ENCODE measurements around the gene DCTPP1. TPM values are rescaled to one million over a fixed set of nuclear protein-coding genes. Genes with fewer than 3 reads are reported as not detected.

Gene DCTPP1
- total and polyA plus RNA-seq, 2 donors from 2014 or later, result 39.1 to 64.7 TPM

GRCh38 chr16:30409125-30410060 lies 20.4 kb downstream of the DCTPP1 start:
- H3K27ac ChIP-seq (ENCODE audit: low read depth in 2 of 2, low read length in 2 of 2), result peak overlapping the region in 1 of 2 donors; percentile 30

GRCh38 chr16:30407804-30408534 lies 21.9 kb downstream of the DCTPP1 start:
- H3K9ac ChIP-seq (ENCODE audit: low read length in 3 of 3), result peak overlapping the region; percentile 15 to 42 (median 26)
- H3K36me3 ChIP-seq (ENCODE audit: control insufficient read depth in 2 of 3, insufficient read depth in 3 of 3, low read length in 3 of 3), result peaks cover 0 to 2% (median 0%) of the 10 kb centered on the region in 3 donors
- FAIRE-seq (no peak), DNase-seq (no peak)
- H3K4me1 ChIP-seq (ENCODE audit: control insufficient read depth in 2 of 3, insufficient read depth in 2 of 3, low read depth in 1 of 3, low read length in 3 of 3), result peaks cover 0 to 17% (median 14%) of the 10 kb centered on the region in 3 donors
- no peak for TF ChIP-seq CTCF (IDR thresholded peaks at IDR 0.05; ENCODE audit: borderline replicate concordance, extremely low read depth, insufficient read depth)
- intact Hi-C loops (cut with DNase I), result no loop called here
- no peaks in the 10 kb centered on the region for H3K27me3 ChIP-seq (ENCODE audit: control insufficient read depth, insufficient read depth, low read length)
- H3K9me3 ChIP-seq (ENCODE audit: control insufficient read depth in 2 of 3, insufficient read depth in 1 of 3, low read length in 3 of 3), result no peaks in the 10 kb centered on the region
- peak overlapping the region; percentile 77 to 88 for H3K27ac ChIP-seq (ENCODE audit: low read depth in 2 of 2, low read length in 2 of 2)
- peak overlapping the region; percentile 61 to 65 (median 65) for H3K4me3 ChIP-seq (ENCODE audit: low read length in 3 of 3)

More at GRCh38 chr16:30409125-30410060, 20.4 kb downstream of the DCTPP1 start:
- no peak for FAIRE-seq
- Histone ChIP-seq H3K27me3 (ENCODE audit: control insufficient read depth, insufficient read depth, low read length) (no peaks in the 10 kb centered on the region), H3K9ac (ENCODE audit: low read length in 3 of 3) (peak overlapping the region in 1 of 3 donors; percentile 43), H3K4me3 (ENCODE audit: low read length in 3 of 3) (peak overlapping the region in 1 of 3 donors; percentile 25), H3K9me3 (ENCODE audit: control insufficient read depth in 2 of 3, insufficient read depth in 1 of 3, low read length in 3 of 3) (no peaks in the 10 kb centered on the region), H3K4me1 (ENCODE audit: control insufficient read depth in 2 of 3, insufficient read depth in 2 of 3, low read depth in 1 of 3, low read length in 3 of 3) (peaks cover 0 to 25% (median 17%) of the 10 kb centered on the region in 3 donors), H3K36me3 (ENCODE audit: control insufficient read depth in 2 of 3, insufficient read depth in 3 of 3, low read length in 3 of 3) (peaks cover 0 to 5% (median 4%) of the 10 kb centered on the region in 3 donors)
- DNase-seq, result peak; percentile 93 to 96 (median 94)
- TF ChIP-seq CTCF (IDR thresholded peaks at IDR 0.05; ENCODE audit: borderline replicate concordance, extremely low read depth, insufficient read depth), result peak; percentile 96
- intact Hi-C loops (cut with DNase I), result no loop called here

GRCh38 chr16:30407102-30407803 lies 22.6 kb downstream of the DCTPP1 start, which contains the start of gene ZNF771:
Gene ZNF771 (plus strand): TSS chr16:30407606. CDS start chr16:30408054, 448 bp downstream.
- no peak for TF ChIP-seq CTCF (IDR thresholded peaks at IDR 0.05; ENCODE audit: borderline replicate concordance, extremely low read depth, insufficient read depth)
- Histone ChIP-seq H3K9ac (ENCODE audit: low read length in 3 of 3) (peak within 1 kb of the TSS; percentile 42 to 81 (median 75)), H3K4me1 (ENCODE audit: control insufficient read depth in 2 of 3, insufficient read depth in 2 of 3, low read depth in 1 of 3, low read length in 3 of 3) (peaks cover 0 to 15% (median 7%) of the 10 kb centered on the region in 3 donors), H3K27me3 (ENCODE audit: control insufficient read depth, insufficient read depth, low read length) (no peaks in the 10 kb centered on the region), H3K36me3 (ENCODE audit: control insufficient read depth in 2 of 3, insufficient read depth in 3 of 3, low read length in 3 of 3) (peaks cover 0 to 2% (median 0%) of the 10 kb centered on the region in 3 donors), H3K27ac (ENCODE audit: low read depth in 2 of 2, low read length in 2 of 2) (peak within 1 kb of the TSS; percentile 84 to 88), H3K4me3 (ENCODE audit: low read length in 3 of 3) (peak within 1 kb of the TSS; percentile 65 to 85 (median 85)), H3K9me3 (ENCODE audit: control insufficient read depth in 2 of 3, insufficient read depth in 1 of 3, low read length in 3 of 3) (no peaks in the 10 kb centered on the region)
- FAIRE-seq (no peak), DNase-seq (peak; percentile 91 to 98 (median 94))
- intact Hi-C loops (cut with DNase I), result no loop called here

Measured in kidney (tissue), 14 donors.